ENCODE measurements around the gene ZNF439.
A peak's percentile ranks its signal among the peaks of the same experiment; 100 is the strongest.
"Not testable (repeated sequence)": the region's sequence is repeated elsewhere in the genome, so short reads cannot be mapped to it uniquely, and the experiment has no call there.

ZNF439 gene

DNA sequence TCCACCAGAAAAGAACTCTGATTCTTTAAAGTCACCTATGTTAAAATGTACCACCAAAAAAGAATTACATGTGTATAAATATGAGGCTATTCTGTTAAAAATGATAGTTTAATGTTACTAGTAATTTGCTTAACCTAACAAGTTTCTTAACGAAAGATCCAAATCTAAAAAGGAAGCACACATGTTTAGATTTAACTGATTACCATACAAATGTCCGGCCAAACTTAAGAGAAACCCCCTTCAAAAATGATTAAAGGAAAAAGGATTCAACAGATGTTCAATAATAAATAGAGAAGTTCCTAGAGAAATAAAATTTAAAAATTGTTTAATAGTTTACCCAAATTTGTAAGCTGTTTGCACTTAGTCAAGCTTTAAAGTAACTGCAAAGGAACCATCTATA lies 34.1 kb downstream of the ZNF439 start (continued):
- TF ChIP-seq, protein P1, sequence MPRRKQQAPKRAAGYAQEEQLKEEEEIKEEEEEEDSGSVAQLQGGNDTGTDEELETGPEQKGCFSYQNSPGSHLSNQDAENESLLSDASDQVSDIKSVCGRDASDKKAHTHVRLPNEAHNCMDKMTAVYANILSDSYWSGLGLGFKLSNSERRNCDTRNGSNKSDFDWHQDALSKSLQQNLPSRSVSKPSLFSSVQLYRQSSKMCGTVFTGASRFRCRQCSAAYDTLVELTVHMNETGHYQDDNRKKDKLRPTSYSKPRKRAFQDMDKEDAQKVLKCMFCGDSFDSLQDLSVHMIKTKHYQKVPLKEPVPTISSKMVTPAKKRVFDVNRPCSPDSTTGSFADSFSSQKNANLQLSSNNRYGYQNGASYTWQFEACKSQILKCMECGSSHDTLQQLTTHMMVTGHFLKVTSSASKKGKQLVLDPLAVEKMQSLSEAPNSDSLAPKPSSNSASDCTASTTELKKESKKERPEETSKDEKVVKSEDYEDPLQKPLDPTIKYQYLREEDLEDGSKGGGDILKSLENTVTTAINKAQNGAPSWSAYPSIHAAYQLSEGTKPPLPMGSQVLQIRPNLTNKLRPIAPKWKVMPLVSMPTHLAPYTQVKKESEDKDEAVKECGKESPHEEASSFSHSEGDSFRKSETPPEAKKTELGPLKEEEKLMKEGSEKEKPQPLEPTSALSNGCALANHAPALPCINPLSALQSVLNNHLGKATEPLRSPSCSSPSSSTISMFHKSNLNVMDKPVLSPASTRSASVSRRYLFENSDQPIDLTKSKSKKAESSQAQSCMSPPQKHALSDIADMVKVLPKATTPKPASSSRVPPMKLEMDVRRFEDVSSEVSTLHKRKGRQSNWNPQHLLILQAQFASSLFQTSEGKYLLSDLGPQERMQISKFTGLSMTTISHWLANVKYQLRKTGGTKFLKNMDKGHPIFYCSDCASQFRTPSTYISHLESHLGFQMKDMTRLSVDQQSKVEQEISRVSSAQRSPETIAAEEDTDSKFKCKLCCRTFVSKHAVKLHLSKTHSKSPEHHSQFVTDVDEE (CRISPR knock-in tag; IDR thresholded peaks at IDR 0.05): no peak

DNA sequence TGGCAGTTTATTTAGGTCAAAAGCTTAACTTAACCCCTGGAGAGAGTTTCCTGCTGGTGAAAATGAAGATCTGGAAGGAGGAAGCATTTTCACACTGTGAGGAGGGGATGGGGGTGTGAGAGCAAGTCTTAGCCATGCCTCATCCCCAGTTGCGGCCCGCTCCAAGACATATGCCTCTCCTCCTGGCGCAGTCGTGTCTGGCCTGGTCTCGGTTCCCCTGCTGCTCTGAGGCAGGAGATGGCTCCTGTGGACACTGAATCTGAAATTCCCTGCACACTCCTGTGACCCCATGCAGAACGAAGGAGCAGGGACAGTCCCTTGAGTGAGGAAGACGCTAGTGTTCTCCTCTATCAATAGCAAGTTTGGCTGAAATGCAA lies 38.7 kb downstream of the ZNF439 start:
- peak; percentile 43; the same call in 2 of the 3 replicates for ATAC-seq
- TF ChIP-seq, protein P2, sequence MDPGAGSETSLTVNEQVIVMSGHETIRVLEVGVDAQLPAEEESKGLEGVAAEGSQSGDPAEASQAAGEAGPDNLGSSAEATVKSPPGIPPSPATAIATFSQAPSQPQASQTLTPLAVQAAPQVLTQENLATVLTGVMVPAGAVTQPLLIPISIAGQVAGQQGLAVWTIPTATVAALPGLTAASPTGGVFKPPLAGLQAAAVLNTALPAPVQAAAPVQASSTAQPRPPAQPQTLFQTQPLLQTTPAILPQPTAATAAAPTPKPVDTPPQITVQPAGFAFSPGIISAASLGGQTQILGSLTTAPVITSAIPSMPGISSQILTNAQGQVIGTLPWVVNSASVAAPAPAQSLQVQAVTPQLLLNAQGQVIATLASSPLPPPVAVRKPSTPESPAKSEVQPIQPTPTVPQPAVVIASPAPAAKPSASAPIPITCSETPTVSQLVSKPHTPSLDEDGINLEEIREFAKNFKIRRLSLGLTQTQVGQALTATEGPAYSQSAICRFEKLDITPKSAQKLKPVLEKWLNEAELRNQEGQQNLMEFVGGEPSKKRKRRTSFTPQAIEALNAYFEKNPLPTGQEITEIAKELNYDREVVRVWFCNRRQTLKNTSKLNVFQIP (CRISPR knock-in tag; IDR thresholded peaks at IDR 0.05; ENCODE audit: borderline replicate concordance, low read depth): no peak

DNA sequence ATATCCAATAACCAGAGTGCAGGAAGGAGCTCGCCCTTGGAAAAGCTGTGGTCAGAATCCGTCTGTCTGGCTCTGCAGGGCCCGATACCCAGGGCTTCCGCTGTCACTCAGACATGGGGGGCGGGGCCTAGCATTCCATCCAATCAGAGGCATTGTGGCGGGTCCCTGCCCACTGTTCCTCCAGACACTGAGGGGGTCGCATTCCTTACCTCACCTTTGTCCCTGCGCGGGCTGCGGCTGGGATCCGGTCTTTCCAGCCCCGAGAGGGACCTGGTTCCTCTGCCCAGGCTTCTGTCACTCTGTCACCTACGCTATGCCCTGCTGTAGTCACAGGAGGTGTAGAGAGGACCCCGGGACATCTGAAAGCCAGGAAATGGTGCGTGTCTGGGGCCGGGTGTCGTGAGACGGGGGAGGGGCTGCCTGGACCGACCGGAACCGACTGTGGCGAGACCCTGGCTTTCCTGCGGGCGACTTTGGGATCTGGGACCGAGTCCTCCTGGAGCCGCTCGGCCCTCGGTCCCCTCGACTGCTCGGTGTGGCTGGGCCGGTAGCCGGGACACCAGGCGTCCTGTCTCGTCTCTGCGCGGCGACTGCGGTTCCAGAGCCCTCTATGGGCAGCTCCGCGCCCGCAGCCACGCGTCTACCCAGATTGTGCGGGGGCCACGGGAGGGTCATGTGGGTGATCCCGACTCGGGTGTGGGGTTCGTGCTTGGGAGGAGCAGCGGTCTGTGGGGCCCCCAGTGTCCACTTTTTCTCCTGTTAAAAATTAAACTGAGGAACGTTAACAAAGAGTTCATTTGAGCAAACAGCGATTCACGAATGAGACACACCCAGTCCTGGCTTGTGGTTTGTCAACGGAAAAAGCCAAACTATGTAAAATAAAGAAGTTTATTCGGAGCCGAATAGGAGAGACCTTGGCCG lies 39.3 kb downstream of the ZNF439 start, which contains the start of gene ZNF69:
Gene ZNF69 (plus strand): TSS at position 172 of the 921 bp plus-strand sequence. CDS start 142 bp downstream, at position 314.
- peak; percentile 96 for ATAC-seq
- TF ChIP-seq, protein P3, sequence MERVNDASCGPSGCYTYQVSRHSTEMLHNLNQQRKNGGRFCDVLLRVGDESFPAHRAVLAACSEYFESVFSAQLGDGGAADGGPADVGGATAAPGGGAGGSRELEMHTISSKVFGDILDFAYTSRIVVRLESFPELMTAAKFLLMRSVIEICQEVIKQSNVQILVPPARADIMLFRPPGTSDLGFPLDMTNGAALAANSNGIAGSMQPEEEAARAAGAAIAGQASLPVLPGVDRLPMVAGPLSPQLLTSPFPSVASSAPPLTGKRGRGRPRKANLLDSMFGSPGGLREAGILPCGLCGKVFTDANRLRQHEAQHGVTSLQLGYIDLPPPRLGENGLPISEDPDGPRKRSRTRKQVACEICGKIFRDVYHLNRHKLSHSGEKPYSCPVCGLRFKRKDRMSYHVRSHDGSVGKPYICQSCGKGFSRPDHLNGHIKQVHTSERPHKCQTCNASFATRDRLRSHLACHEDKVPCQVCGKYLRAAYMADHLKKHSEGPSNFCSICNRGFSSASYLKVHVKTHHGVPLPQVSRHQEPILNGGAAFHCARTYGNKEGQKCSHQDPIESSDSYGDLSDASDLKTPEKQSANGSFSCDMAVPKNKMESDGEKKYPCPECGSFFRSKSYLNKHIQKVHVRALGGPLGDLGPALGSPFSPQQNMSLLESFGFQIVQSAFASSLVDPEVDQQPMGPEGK (CRISPR knock-in tag; IDR thresholded peaks at IDR 0.05; ENCODE audit: borderline replicate concordance): no peak
- no peak for TF ChIP-seq CSDC2 (CRISPR knock-in tag; IDR thresholded peaks at IDR 0.05)
- no peak for TF ChIP-seq ZNF8 (CRISPR knock-in tag; IDR thresholded peaks at IDR 0.05)
- TF ChIP-seq, protein P1 (CRISPR knock-in tag; IDR thresholded peaks at IDR 0.05): no peak
- TF ChIP-seq, protein P4, sequence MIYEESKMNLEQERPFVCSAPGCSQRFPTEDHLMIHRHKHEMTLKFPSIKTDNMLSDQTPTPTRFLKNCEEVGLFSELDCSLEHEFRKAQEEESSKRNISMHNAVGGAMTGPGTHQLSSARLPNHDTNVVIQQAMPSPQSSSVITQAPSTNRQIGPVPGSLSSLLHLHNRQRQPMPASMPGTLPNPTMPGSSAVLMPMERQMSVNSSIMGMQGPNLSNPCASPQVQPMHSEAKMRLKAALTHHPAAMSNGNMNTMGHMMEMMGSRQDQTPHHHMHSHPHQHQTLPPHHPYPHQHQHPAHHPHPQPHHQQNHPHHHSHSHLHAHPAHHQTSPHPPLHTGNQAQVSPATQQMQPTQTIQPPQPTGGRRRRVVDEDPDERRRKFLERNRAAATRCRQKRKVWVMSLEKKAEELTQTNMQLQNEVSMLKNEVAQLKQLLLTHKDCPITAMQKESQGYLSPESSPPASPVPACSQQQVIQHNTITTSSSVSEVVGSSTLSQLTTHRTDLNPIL (CRISPR knock-in tag; IDR thresholded peaks at IDR 0.05; ENCODE audit: low read depth): no peak
- TF ChIP-seq GLIS3 (CRISPR knock-in tag; IDR thresholded peaks at IDR 0.05): no peak
- TF ChIP-seq ESRRG (CRISPR knock-in tag; IDR thresholded peaks at IDR 0.05): no peak

DNA sequence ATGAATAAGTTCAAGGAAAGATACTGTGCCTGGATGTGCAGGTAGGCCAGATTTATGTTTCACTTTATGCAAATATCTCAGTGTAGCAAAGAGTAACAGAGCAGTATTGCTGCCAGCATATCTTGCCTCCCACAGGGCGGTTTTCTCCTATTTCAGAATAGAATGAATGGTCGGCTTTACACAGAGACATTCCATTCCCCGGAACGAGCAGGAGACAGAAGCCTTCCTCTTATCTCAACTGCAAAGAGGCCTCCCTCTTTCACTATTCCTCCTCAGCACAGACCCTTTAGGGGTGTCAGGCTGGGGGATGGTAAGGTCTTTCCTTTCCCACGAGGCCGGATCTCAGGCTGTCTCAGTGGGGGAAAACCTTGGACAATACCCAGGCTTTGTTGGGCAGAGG lies 41.4 kb downstream of the ZNF439 start:
- ATAC-seq: not testable (repeated sequence)

DNA sequence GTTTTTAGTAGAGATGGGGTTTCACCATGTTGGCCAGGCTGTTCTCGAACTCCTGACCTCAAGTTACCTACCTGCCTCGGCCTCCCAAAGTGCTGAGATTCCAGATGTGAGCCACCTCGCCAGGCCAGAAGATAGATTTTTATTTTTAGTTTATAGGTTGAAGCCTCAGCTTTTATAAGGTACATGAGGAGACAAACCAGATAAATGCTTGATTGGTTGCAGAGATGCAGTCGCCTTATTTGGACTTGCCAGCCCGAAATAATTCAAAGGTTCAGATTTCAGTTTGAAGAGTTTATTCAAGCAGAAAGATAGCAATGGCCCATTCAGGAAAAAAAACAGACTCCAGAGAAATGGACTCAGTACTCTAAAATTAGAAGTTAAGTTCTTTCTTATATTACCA lies 42.1 kb downstream of the ZNF439 start:
- ATAC-seq: no peak
- TF ChIP-seq CSDC2 (CRISPR knock-in tag; IDR thresholded peaks at IDR 0.05): no peak
- TF ChIP-seq, protein P5, sequence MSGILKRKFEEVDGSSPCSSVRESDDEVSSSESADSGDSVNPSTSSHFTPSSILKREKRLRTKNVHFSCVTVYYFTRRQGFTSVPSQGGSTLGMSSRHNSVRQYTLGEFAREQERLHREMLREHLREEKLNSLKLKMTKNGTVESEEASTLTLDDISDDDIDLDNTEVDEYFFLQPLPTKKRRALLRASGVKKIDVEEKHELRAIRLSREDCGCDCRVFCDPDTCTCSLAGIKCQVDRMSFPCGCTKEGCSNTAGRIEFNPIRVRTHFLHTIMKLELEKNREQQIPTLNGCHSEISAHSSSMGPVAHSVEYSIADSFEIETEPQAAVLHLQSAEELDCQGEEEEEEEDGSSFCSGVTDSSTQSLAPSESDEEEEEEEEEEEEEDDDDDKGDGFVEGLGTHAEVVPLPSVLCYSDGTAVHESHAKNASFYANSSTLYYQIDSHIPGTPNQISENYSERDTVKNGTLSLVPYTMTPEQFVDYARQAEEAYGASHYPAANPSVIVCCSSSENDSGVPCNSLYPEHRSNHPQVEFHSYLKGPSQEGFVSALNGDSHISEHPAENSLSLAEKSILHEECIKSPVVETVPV (CRISPR knock-in tag; IDR thresholded peaks at IDR 0.05): no peak
- no peak for TF ChIP-seq TCF4 (CRISPR knock-in tag; IDR thresholded peaks at IDR 0.05; ENCODE audit: borderline replicate concordance)
- no peak for TF ChIP-seq OSR1 (CRISPR knock-in tag; IDR thresholded peaks at IDR 0.05)
- TF ChIP-seq RARB (CRISPR knock-in tag; IDR thresholded peaks at IDR 0.05): no peak
- TF ChIP-seq, protein P2 (CRISPR knock-in tag; IDR thresholded peaks at IDR 0.05; ENCODE audit: borderline replicate concordance, low read depth): no peak
- TF ChIP-seq PPARA (CRISPR knock-in tag; IDR thresholded peaks at IDR 0.05; ENCODE audit: borderline replicate concordance): no peak
- TF ChIP-seq SNAI2 (CRISPR knock-in tag; IDR thresholded peaks at IDR 0.05): no peak
- no peak for TF ChIP-seq ZNF70 (CRISPR knock-in tag; IDR thresholded peaks at IDR 0.05)
- TF ChIP-seq BACH2 (CRISPR knock-in tag; IDR thresholded peaks at IDR 0.05; ENCODE audit: borderline replicate concordance): no peak
- TF ChIP-seq, protein P4 (CRISPR knock-in tag; IDR thresholded peaks at IDR 0.05; ENCODE audit: low read depth): no peak
